HuH-7.5 (cell line): ENCODE results near the gene CYP26C1.

ENCODE experiments used
- DNase-seq: peaks from one replicate; pipeline ENCODE4 v3.0.0; 2011; ENCODE audit warnings: low spot score

CYP26C1 gene

GRCh38 chr10:93059975-93060886 lies at the start of gene CYP26C1:
Gene CYP26C1 (plus strand): TSS chr10:93060798. CDS start chr10:93061264, 466 bp downstream.
- DNase-seq: no peak

GRCh38 chr10:93015722-93016121 lies 44.9 kb upstream of the CYP26C1 start:
- no peak for DNase-seq

- no peak for DNase-seq
Measured at GRCh38 chr10:93023013-93023650, 37.5 kb upstream of the CYP26C1 start.

GRCh38 chr10:93026072-93026471 lies 34.5 kb upstream of the CYP26C1 start:
- DNase-seq: no peak

GRCh38 chr10:93027508-93027907 lies 33.1 kb upstream of the CYP26C1 start:
- DNase-seq: no peak

GRCh38 chr10:93028883-93029282 lies 31.7 kb upstream of the CYP26C1 start:
- no peak for DNase-seq

GRCh38 chr10:93030409-93030808 lies 30.2 kb upstream of the CYP26C1 start:
- no peak for DNase-seq

GRCh38 chr10:93032105-93032808 lies 28.3 kb upstream of the CYP26C1 start:
- DNase-seq: no peak

- DNase-seq: no peak
Measured at GRCh38 chr10:93032809-93033137, 27.8 kb upstream of the CYP26C1 start.

GRCh38 chr10:93034426-93034825 lies 26.2 kb upstream of the CYP26C1 start:
- DNase-seq: no peak

- no peak for DNase-seq
Measured at GRCh38 chr10:93039110-93039509, 21.5 kb upstream of the CYP26C1 start.

GRCh38 chr10:93039721-93040120 lies 20.9 kb upstream of the CYP26C1 start:
- DNase-seq: peak; percentile 39

GRCh38 chr10:93054486-93054885 lies 6.1 kb upstream of the CYP26C1 start:
- DNase-seq: no peak

GRCh38 chr10:93058139-93058538 lies 2.5 kb upstream of the CYP26C1 start:
- no peak for DNase-seq

GRCh38 chr10:93060887-93061593 lies 442 bp downstream of the CYP26C1 start:
- DNase-seq: no peak

GRCh38 chr10:93061594-93062513 lies 1.3 kb downstream of the CYP26C1 start:
- DNase-seq: no peak

- DNase-seq: peak; percentile 95
Measured at GRCh38 chr10:93062514-93063143, 2.0 kb downstream of the CYP26C1 start.

GRCh38 chr10:93063144-93063976 lies 2.8 kb downstream of the CYP26C1 start:
- DNase-seq: peak; percentile 46

GRCh38 chr10:93063977-93064660 lies 3.5 kb downstream of the CYP26C1 start:
- DNase-seq: no peak
